Coronary artery (tissue), 2 donors: ENCODE data around the gene MCM3AP.

Source experiments
- DNase-seq: peaks from one replicate; pipeline ENCODE4 v3.0.0-alpha.2; 2017; ENCODE audit warnings: low spot score
- H3K27ac ChIP-seq, 2 donors: fragments of 200-600 bp; sonication (generic); one replicate each; pipeline ENCODE4 v1.5.1; 2016 to 2019
- H3K4me3 ChIP-seq: fragments of 200-600 bp; sonication (generic); 2 replicates; pipeline ENCODE4 v1.5.1; 2016; ENCODE audit warnings: mild to moderate bottlenecking, moderate library complexity
- CTCF ChIP-seq: fragments of 200-600 bp; sonication (generic); IDR thresholded peaks from one replicate; pipeline ENCODE4 v1.5.1; 2019; ENCODE audit warnings: antibody characterized with exemption

The MCM3AP gene

GRCh38 chr21:46199436-46200373, 85.7 kb downstream of the MCM3AP start:
- no peak overlapping the region for H3K4me3 ChIP-seq
- DNase-seq, result no peak
- H3K27ac ChIP-seq, result no peak overlapping the region
- no peak for TF ChIP-seq CTCF

GRCh38 chr21:46196733-46197132, 88.7 kb downstream of the MCM3AP start:
- peak; percentile 60 for DNase-seq
- no peak for TF ChIP-seq CTCF
- no peak overlapping the region for H3K27ac ChIP-seq
- no peak overlapping the region for H3K4me3 ChIP-seq

GRCh38 chr21:46195595-46196195, 89.7 kb downstream of the MCM3AP start:
- no peak for TF ChIP-seq CTCF
- no peak overlapping the region for H3K27ac ChIP-seq
- no peak overlapping the region for H3K4me3 ChIP-seq
- DNase-seq, result peak; percentile 52

- Histone ChIP-seq H3K4me3 (no peak overlapping the region), H3K27ac (no peak overlapping the region)
- TF ChIP-seq CTCF, result no peak
- DNase-seq, result no peak
Observed at GRCh38 chr21:46194374-46195334, 90.8 kb downstream of the MCM3AP start.

- Histone ChIP-seq H3K27ac (no peak overlapping the region), H3K4me3 (no peak overlapping the region)
- no peak for DNase-seq
- no peak for TF ChIP-seq CTCF
Observed at GRCh38 chr21:46193829-46194373, 91.5 kb downstream of the MCM3AP start.

- Histone ChIP-seq H3K4me3 (no peak overlapping the region), H3K27ac (no peak overlapping the region)
- no peak for TF ChIP-seq CTCF
- DNase-seq, result peak; percentile 64
Observed at GRCh38 chr21:46191686-46192575, 93.5 kb downstream of the MCM3AP start.
